Skeletal muscle satellite cell (primary cell): ENCODE data around the gene RRAS.
"Not testable (repeated sequence)": the region's sequence is repeated elsewhere in the genome, so short reads cannot be mapped to it uniquely, and the experiment has no call there.

ENCODE experiments used
- H3K27me3 ChIP-seq: 2 replicates; pipeline ENCODE4 v1.7.0; 2013; ENCODE audit warnings: low read length; ENCODE audit not compliant: control insufficient read depth, insufficient read depth
- H3K36me3 ChIP-seq: 2 replicates; pipeline ENCODE4 v1.7.0; 2013; ENCODE audit warnings: mild to moderate bottlenecking, control low read depth, low read length; ENCODE audit not compliant: insufficient read depth
- H3K4me1 ChIP-seq: 2 replicates; pipeline ENCODE4 v1.7.0; 2013; ENCODE audit warnings: low read length; ENCODE audit not compliant: control insufficient read depth, insufficient read depth
- H3K4me2 ChIP-seq: 2 replicates; pipeline ENCODE4 v1.7.0; 2013; ENCODE audit warnings: mild to moderate bottlenecking, low read length
- H3K4me3 ChIP-seq: 2 replicates; pipeline ENCODE4 v1.7.0; 2013; ENCODE audit warnings: low read length
- H3K9ac ChIP-seq: 2 replicates; pipeline ENCODE4 v1.7.0; 2013; ENCODE audit warnings: mild to moderate bottlenecking, low read depth, low read length, moderate library complexity
- H3K9me3 ChIP-seq: replicated peaks from 2 replicates; pipeline ENCODE4 v1.7.0; 2013; ENCODE audit warnings: mild to moderate bottlenecking, control low read depth, low read length

Gene RRAS

GRCh38 chr19:49635530-49636232, 4.3 kb downstream of the RRAS start:
- no peaks in the 10 kb centered on the region for H3K9me3 ChIP-seq

DNA sequence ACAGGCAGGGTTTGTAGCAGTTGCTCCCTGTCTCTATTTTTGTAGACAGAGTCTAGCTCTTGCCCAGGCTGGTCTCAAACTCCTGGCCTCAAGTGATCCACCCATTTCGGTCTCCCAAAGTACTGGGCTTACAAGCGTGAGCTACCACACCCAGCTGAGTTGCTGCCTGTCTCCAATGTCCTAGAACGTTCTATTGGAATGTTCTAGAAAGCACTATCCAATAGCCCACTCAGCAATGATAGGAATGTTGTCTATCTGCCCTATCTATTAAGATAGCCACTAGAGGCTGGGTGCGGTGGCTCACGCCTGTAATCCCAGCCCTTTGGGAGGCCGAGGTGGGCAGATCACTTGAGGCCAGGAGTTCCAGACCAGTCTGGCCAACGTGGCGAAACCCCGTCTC, 6.7 kb downstream of the RRAS start:
- H3K4me3 ChIP-seq, H3K9ac ChIP-seq, H3K27me3 ChIP-seq, H3K4me2 ChIP-seq, H3K9me3 ChIP-seq: not testable (repeated sequence)
- peaks cover 25% of the 10 kb centered on the region for H3K4me1 ChIP-seq
- peaks cover 19% of the 10 kb centered on the region for H3K36me3 ChIP-seq

More at GRCh38 chr19:49635530-49636232, 4.3 kb downstream of the RRAS start:
- Histone ChIP-seq H3K4me3 (no peak overlapping the region), H3K9ac (no peak overlapping the region), H3K27me3 (no peaks in the 10 kb centered on the region), H3K36me3 (peaks cover 19% of the 10 kb centered on the region), H3K4me2 (no peak overlapping the region), H3K4me1 (peaks cover 30% of the 10 kb centered on the region)

DNA sequence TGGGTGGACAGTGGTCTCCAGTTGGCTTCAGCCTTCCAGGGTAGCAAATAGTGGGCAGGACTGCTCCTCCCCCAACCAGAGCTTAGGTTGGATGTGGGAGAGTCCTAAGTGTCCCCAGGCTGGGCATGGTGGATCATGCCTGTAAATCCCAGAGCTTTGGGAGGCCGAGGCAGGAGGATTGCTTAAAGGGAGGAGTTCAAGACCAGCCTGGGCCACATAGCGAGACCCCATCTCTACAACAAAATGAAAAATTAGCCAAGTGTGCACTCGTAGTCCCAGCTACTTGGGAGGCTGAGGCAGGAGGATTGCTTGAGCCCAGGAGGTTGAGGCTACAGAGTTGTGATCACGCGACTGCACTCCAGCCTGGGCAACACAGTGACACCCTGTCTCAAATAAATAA, 7.4 kb downstream of the RRAS start:
- H3K4me1 ChIP-seq = peaks cover 20% of the 10 kb centered on the region
- H3K9me3 ChIP-seq = no peaks in the 10 kb centered on the region
- H3K4me2 ChIP-seq = no peak overlapping the region
- no peaks in the 10 kb centered on the region for H3K27me3 ChIP-seq
- peaks cover 24% of the 10 kb centered on the region for H3K36me3 ChIP-seq
- H3K9ac ChIP-seq = no peak overlapping the region
- H3K4me3 ChIP-seq = no peak overlapping the region

DNA sequence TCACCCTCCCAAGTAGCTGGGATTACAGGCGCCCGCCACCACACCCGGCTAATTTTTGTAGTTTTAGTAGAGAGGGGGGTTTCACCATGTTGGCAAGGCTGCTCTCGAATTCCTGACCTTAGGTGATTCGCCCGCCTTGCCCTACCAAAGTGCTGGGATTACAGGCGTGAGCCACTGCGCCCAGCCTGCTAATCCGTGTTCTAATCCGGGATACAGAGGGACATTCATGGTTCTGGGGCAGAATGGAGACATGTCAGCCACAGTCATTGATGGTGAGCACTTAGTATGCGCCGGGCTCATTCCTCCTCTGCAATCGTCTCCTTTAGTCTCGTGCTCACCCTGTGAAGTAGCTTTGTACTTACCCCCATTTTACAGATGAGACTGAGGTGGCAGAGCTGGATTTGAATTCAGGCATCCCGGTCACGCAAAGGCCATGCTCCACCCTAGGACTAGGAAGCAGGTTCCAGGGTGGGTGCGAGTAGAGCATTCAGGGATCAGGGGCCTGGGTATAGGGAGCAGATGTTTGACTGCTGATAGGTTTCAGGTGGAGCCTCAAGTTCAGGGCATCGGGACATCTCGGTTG, 8.2 kb downstream of the RRAS start:
- Histone ChIP-seq H3K9ac (no peak overlapping the region), H3K4me1 (peaks cover 20% of the 10 kb centered on the region), H3K4me2 (no peak overlapping the region), H3K27me3 (no peaks in the 10 kb centered on the region), H3K36me3 (peaks cover 33% of the 10 kb centered on the region), H3K4me3 (no peak overlapping the region), H3K9me3 (no peaks in the 10 kb centered on the region)

GRCh38 chr19:49631014-49631588, 8.8 kb downstream of the RRAS start:
- H3K9ac ChIP-seq = no peak overlapping the region
- no peak overlapping the region for H3K4me3 ChIP-seq
- H3K4me1 ChIP-seq = peaks cover 14% of the 10 kb centered on the region
- H3K4me2 ChIP-seq = no peak overlapping the region
- no peaks in the 10 kb centered on the region for H3K9me3 ChIP-seq
- H3K36me3 ChIP-seq = peaks cover 31% of the 10 kb centered on the region
- H3K27me3 ChIP-seq = no peaks in the 10 kb centered on the region

DNA sequence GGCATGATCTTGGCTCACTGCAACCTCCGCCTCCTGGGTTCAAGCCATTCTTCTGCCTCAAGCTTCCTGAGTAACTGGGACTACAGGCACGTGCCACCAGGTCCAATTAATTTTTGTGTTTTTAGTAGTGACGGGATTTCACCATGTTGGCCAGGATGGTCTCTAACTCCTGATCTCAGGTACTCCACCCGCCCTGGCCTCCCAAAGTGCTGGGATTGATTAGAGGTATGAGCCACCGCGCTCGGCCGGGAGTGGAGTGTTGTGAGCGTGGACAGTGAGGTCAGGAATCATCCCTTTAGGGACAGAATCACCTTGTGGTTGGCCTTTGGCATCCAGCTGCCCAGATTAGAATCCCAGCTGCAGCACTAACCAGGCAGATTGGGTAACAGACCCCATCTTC, 10.3 kb downstream of the RRAS start:
- Histone ChIP-seq H3K4me2 (no peak overlapping the region), H3K36me3 (peaks cover 19% of the 10 kb centered on the region), H3K9me3 (no peaks in the 10 kb centered on the region), H3K9ac (no peak overlapping the region), H3K4me1 (peaks cover 12% of the 10 kb centered on the region), H3K27me3 (no peaks in the 10 kb centered on the region), H3K4me3 (no peak overlapping the region)

- no peak overlapping the region for H3K4me2 ChIP-seq
- no peaks in the 10 kb centered on the region for H3K9me3 ChIP-seq
- no peak overlapping the region for H3K4me3 ChIP-seq
- no peak overlapping the region for H3K9ac ChIP-seq
- no peaks in the 10 kb centered on the region for H3K27me3 ChIP-seq
- peaks cover 28% of the 10 kb centered on the region for H3K36me3 ChIP-seq
- H3K4me1 ChIP-seq = peaks cover 7% of the 10 kb centered on the region
These were observed 13.7 kb downstream of the RRAS start for GRCh38 chr19:49626226-49626625.

- Histone ChIP-seq H3K9me3 (no peaks in the 10 kb centered on the region), H3K36me3 (peaks cover 30% of the 10 kb centered on the region), H3K4me3 (no peak overlapping the region), H3K9ac (no peak overlapping the region), H3K4me2 (no peak overlapping the region), H3K27me3 (no peaks in the 10 kb centered on the region), H3K4me1 (no peaks in the 10 kb centered on the region)
These were observed 14.7 kb downstream of the RRAS start for GRCh38 chr19:49624967-49625910.

- not testable (repeated sequence) for H3K4me3 ChIP-seq, H3K9ac ChIP-seq, H3K9me3 ChIP-seq, H3K27me3 ChIP-seq, H3K4me2 ChIP-seq
- peaks cover 48% of the 10 kb centered on the region for H3K36me3 ChIP-seq
- H3K4me1 ChIP-seq = peaks cover 20% of the 10 kb centered on the region
These were observed 22.1 kb downstream of the RRAS start for GRCh38 chr19:49617860-49618259.

DNA sequence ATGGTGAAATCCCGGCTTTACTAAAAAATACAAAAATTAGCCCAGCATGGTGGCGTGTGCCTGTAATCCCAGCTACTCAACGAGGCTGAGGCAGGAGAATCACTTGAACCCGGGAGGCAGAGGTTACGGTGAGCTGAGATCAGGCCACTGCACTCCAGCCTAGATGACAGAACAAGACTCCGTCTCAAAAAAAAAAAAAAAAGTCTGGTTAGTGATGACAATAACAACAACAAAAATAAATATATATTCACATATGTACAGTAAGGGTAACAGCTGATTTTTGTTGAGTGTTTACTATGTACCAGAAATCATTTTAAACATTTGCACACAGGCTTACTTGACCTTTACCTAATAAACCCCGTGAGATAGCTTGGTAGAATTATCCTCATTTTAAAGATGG, 23.0 kb downstream of the RRAS start:
- Histone ChIP-seq H3K9me3 (no peaks in the 10 kb centered on the region), H3K4me3 (no peak overlapping the region), H3K9ac (no peak overlapping the region), H3K36me3 (peaks cover 48% of the 10 kb centered on the region), H3K27me3 (no peaks in the 10 kb centered on the region), H3K4me2 (no peak overlapping the region), H3K4me1 (peaks cover 29% of the 10 kb centered on the region)

DNA sequence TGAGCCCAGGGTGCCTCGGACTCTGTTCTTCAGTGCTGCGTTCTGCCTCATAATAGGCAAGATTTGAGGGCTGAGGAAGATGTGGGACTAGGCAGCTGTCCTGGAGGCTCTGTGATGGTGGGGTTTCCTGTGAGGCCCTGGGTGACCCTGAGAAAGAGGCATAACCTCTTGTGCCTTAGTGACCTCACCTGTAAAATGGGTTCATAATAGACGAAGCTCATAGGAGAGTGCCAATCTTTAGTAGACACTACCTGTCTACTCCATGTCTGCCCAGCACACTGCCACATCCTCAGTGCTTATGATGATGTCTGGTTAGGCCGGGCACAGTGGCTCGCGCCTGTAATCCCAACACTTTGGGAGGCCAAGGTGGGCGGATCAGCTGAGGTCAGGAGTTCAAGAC, 23.4 kb downstream of the RRAS start:
- Histone ChIP-seq H3K9ac (no peak overlapping the region), H3K9me3 (no peaks in the 10 kb centered on the region), H3K27me3 (no peaks in the 10 kb centered on the region), H3K4me1 (peaks cover 30% of the 10 kb centered on the region), H3K36me3 (peaks cover 44% of the 10 kb centered on the region), H3K4me3 (no peak overlapping the region), H3K4me2 (no peak overlapping the region)
